ENCODE data around the gene ADGRG4. TPM values are rescaled to one million over a fixed set of nuclear protein-coding genes. Genes with fewer than 3 reads are reported as not detected.

ADGRG4 gene
- total RNA-seq, 4 donors from 2014 or later = not detected

DNA sequence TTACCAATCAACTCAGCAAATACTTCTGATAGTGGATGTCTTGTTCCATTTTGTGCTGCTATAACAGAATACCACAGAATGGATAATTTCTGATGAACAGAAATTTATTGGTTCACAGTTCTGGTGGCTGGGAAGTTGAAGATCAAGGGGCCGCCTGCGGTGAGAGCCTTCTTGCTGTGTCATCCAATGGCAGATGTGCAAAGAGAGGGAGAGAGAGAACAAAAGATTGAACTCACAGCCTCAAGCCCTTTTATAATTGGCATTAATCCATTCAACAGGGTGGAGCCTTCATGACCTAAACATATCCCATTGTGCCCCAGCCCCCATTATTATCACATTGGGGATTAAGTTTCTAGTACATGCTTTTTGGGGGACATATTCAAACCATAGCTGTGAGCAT lies 86.1 kb downstream of the ADGRG4 start:
- 58% methylated on average over 2 of the region's 2 CpGs for WGBS
- DNase-seq (ENCODE audit: low spot score in 2 of 2) = no peak
- no peaks in the 10 kb centered on the region for H3K9me3 ChIP-seq
- no peaks in the 10 kb centered on the region for H3K27me3 ChIP-seq
- H3K4me1 ChIP-seq = no peaks in the 10 kb centered on the region
- TF ChIP-seq, protein P1, sequence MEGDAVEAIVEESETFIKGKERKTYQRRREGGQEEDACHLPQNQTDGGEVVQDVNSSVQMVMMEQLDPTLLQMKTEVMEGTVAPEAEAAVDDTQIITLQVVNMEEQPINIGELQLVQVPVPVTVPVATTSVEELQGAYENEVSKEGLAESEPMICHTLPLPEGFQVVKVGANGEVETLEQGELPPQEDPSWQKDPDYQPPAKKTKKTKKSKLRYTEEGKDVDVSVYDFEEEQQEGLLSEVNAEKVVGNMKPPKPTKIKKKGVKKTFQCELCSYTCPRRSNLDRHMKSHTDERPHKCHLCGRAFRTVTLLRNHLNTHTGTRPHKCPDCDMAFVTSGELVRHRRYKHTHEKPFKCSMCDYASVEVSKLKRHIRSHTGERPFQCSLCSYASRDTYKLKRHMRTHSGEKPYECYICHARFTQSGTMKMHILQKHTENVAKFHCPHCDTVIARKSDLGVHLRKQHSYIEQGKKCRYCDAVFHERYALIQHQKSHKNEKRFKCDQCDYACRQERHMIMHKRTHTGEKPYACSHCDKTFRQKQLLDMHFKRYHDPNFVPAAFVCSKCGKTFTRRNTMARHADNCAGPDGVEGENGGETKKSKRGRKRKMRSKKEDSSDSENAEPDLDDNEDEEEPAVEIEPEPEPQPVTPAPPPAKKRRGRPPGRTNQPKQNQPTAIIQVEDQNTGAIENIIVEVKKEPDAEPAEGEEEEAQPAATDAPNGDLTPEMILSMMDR (IDR thresholded peaks at IDR 0.05) = no peak
- no peak overlapping the region for H3K4me3 ChIP-seq
- H3K36me3 ChIP-seq = no peaks in the 10 kb centered on the region
- no peak overlapping the region for H3K27ac ChIP-seq

DNA sequence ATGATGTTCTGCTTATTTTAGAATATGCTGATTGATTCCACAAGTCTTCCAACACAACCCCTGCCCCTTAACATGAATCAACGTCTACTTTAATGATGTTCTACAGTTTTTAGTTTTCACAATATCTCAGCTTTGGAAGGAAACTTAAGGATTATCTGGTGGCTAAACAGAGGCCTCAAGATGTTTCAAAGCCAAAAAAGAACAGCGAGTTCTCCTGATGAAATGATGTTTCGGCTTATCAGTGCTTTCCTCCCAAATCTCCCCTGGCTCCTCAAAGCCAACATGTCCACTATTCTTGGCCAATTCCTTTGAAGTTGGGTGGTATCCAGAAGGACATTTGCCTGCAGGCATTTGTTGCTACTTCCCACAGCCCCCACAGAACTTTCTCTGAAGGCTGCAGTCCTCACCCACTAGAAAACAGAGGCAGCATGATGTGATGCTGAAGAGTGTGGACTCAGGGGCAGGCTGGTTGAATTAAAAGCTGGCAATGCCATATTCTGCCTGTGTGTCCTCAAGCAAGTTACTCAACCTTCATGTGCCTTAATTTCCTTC lies 87.3 kb downstream of the ADGRG4 start:
- WGBS = 75% methylated on average over 3 of the region's 3 CpGs
- no peaks in the 10 kb centered on the region for H3K9me3 ChIP-seq
- DNase-seq (ENCODE audit: low spot score in 2 of 2) = no peak
- H3K36me3 ChIP-seq = no peaks in the 10 kb centered on the region
- H3K4me1 ChIP-seq = no peaks in the 10 kb centered on the region
- no peak for TF ChIP-seq EP300 (IDR thresholded peaks at IDR 0.05)
- no peak for TF ChIP-seq POLR2AphosphoS5 (IDR thresholded peaks at IDR 0.05)
- TF ChIP-seq POLR2A (IDR thresholded peaks at IDR 0.05) = no peak
- TF ChIP-seq, protein P1 (IDR thresholded peaks at IDR 0.05) = no peak
- H3K4me3 ChIP-seq = no peak overlapping the region
- H3K27ac ChIP-seq = no peak overlapping the region
- no peaks in the 10 kb centered on the region for H3K27me3 ChIP-seq

DNA sequence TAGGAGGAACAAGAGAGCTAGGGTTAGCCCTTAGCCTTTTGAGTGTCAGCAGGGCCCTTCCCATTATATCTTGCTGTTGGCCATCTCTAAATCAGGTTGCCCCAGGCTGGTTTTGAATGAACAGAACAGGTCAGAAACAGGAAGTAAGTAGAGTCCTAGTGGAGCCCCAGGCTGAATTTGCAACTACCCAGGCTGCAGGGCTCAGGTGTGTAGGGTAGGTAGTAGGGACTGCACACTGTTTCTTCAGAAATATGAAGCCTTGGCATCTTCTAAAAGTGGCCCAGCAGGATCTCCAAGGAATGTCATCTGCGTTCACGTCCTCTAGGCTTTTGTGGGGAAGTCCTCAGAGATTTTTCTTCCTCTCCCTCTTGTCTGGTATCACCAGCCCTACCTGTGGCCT lies 90.2 kb downstream of the ADGRG4 start:
- TF ChIP-seq EP300 (IDR thresholded peaks at IDR 0.05) (no peak), POLR2AphosphoS5 (IDR thresholded peaks at IDR 0.05) (no peak), POLR2A (IDR thresholded peaks at IDR 0.05) (no peak)
- TF ChIP-seq, protein P1 (IDR thresholded peaks at IDR 0.05) = no peak
- Histone ChIP-seq H3K4me3 (no peak overlapping the region), H3K36me3 (no peaks in the 10 kb centered on the region), H3K27me3 (no peaks in the 10 kb centered on the region), H3K27ac (no peak overlapping the region), H3K4me1 (no peaks in the 10 kb centered on the region), H3K9me3 (no peaks in the 10 kb centered on the region)
- DNase-seq (ENCODE audit: low spot score in 2 of 2) = no peak
- WGBS = 92% methylated on average over 2 of the region's 2 CpGs

- Histone ChIP-seq H3K27me3 (no peaks in the 10 kb centered on the region), H3K4me1 (no peaks in the 10 kb centered on the region), H3K4me3 (no peak overlapping the region), H3K9me3 (no peaks in the 10 kb centered on the region), H3K36me3 (no peaks in the 10 kb centered on the region), H3K27ac (no peak overlapping the region)
- DNase-seq (ENCODE audit: low spot score in 2 of 2) = no peak
- TF ChIP-seq, protein P1 (IDR thresholded peaks at IDR 0.05) = no peak
- TF ChIP-seq POLR2AphosphoS5 (IDR thresholded peaks at IDR 0.05) = no peak
- no peak for TF ChIP-seq POLR2A (IDR thresholded peaks at IDR 0.05)
- no peak for TF ChIP-seq EP300 (IDR thresholded peaks at IDR 0.05)
- WGBS = 57% methylated on average over 3 of the region's 3 CpGs
Measured at GRCh38 chrX:136395271-136395670, 94.5 kb downstream of the ADGRG4 start.

DNA sequence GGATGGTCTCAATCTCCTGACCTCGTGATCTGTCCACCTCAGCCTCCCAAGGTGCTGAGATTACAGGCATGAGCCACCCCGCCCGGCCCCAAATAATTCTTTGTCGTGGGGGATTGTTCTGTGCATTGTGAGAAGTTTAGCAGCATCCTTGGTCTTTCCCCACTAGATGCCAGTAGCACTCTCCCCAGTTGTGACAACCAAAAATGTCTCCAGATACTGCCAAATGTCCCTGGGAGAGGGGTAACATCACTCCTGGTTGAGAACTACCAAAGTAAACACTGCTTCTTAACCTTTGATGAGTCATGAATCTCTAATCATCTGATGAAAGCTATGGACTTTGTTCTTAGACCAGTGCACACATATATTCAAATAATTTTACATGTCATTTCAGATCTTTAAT lies 96.2 kb downstream of the ADGRG4 start:
- TF ChIP-seq, protein P1 (IDR thresholded peaks at IDR 0.05) = no peak
- TF ChIP-seq POLR2AphosphoS5 (IDR thresholded peaks at IDR 0.05) (no peak), POLR2A (IDR thresholded peaks at IDR 0.05) (no peak), EP300 (IDR thresholded peaks at IDR 0.05) (no peak)
- DNase-seq (ENCODE audit: low spot score in 2 of 2) = no peak
- H3K4me3 ChIP-seq = no peak overlapping the region
- no peaks in the 10 kb centered on the region for H3K27me3 ChIP-seq
- no peaks in the 10 kb centered on the region for H3K4me1 ChIP-seq
- H3K36me3 ChIP-seq = no peaks in the 10 kb centered on the region
- no peaks in the 10 kb centered on the region for H3K9me3 ChIP-seq
- no peak overlapping the region for H3K27ac ChIP-seq
- WGBS = 79% methylated on average over 4 of the region's 4 CpGs

Data from suprapubic skin (tissue), 4 donors.